Measurements from ENCODE around the gene SNAPC2.
A peak's percentile ranks its signal among the peaks of the same experiment; 100 is the strongest.

Gene SNAPC2

DNA sequence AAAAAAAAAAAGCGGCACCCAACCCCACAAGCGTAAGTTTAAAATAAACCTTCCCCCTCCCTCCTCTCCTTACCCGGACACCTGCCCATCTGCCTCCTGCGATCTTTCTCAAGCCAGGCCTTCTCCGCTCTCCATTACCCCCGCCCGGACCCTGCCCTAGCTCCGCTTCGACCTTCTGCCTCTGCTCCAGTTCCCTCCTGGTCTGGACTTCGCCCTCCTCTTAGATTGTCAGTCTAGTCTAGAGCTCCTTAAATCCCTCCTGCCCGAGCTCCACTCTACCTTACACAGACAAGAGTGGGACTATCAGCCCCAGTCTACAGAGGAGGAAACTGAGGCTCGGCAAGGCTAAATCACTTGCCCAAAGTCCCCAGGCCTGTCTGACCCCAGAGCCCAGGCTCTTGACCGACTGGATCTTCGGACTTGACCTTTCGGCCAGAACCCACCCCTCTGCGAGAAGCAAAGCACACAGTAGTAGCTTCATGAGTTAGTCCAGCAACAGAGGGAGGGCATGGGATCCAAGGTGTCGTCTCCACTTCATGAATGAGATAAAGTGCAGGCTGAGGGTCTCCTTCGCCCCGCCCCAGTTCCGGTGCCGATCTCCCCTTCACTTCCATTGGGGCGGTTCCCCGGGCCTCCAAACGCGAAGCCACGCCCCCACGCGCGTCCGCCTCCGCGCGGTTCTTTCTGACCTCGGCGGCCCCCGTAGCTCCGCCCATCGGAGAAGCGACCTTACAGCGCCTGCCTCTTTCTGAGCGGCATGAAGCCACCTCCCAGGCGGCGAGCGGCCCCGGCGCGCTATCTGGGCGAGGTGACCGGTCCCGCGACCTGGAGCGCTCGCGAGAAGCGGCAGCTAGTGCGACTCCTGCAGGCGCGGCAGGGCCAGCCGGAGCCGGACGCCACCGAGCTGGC is at the start of gene SNAPC2:
SNAPC2 (plus strand) TSS at position 729 of the 909 bp plus-strand sequence; CDS start at position 758, 29 bp downstream.
- DNase-seq: peak; percentile 77

GRCh38 chr19:7870571-7871436 is 49.3 kb upstream of the SNAPC2 start:
- no peak for DNase-seq

DNA sequence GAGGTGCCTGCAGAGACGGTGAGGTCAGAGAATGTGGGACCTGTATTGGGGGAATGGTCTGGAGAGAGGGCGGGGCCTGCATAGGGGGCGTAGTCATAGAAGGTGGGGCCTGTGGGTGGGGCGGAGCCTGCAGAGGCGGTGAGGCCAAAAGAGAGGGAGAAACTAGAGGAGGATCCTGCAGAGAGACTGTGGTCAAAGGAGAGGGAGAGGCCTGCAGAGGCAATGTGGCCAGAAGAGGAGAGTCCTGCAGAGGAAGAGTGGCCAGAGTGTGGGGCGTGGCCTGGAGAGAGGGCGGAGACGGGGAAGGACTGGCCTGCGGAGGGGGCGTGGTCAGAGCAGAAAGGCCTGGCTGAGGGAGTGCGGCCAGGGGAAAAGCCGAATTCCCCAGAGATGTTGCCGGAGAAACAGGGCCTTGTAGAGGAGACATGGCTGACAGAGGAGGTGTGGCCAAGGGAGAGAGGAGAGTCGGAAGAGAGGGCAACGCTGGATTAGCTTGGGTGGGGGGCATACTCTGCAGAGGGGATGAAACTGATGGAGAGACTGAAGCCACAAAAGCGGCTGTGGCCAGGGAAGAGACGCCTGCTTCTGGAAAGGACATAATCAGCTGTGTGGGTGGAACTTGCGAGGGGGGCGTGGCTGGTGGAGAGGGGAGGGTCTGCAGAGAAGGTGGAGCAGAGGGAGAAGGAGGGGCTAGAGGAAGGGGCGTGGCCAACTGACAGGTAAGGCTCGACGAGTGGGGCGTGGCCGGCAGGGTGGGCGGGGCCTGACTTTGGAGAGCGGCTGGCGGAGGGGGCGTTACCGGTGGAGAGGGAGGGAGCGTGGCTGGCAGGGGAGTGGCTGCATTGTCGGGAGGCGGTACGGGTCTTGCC is 48.5 kb upstream of the SNAPC2 start:
- DNase-seq: peak; percentile 74

- no peak for DNase-seq
Observed at GRCh38 chr19:7872306-7873204, 47.6 kb upstream of the SNAPC2 start.

- DNase-seq: no peak
Observed at GRCh38 chr19:7873304-7874075, 46.6 kb upstream of the SNAPC2 start.

DNA sequence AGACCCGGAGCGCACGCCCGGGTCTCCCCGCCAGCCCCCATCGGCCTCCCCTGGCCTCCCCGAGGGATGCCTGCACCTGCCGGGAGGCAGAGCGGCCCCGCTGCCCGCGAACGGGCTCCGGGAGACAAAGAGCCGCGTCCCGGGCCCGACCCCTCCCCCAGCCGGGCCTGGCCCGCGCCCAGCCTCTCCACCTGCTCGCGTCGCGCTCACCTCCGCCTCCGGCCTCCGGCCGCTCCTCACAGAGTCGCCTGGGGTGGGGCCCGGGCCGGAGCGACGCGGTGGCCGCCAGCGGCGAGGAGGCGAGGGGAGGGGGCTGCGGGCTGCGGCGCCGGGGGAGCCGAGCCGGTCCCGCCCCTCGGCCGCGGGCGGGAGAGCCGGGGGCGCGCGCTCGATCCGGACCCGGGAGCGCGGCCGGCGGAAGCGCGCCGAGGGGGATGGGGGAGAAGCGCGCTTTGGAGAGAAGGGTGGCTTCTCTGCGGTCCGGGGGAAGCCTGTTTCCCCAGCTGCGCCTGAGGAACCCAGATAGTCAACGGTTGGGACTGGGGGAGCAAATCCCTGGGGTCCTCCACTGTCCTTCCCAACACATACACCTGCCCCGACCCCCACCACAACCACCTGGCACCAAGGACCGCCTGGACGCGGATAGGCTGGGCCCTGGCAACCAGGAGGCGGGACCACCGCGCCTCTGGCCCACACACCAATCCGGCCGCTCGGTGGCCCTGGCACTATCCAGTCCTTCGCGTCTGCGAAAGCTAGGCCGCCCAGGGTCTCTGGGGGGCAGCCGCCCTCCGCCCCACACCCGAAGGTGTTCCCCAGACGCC is 45.9 kb upstream of the SNAPC2 start, which contains the start of gene PRR36:
PRR36 (minus strand) TSS at position 315 of the 821 bp plus-strand sequence. CDS start 701 bp downstream, outside the sequence.
- DNase-seq: peak; percentile 62

- no peak for DNase-seq
Observed at GRCh38 chr19:7874897-7875273, 45.3 kb upstream of the SNAPC2 start.

- DNase-seq: no peak
Observed at GRCh38 chr19:7877249-7877836, 42.8 kb upstream of the SNAPC2 start.

DNA sequence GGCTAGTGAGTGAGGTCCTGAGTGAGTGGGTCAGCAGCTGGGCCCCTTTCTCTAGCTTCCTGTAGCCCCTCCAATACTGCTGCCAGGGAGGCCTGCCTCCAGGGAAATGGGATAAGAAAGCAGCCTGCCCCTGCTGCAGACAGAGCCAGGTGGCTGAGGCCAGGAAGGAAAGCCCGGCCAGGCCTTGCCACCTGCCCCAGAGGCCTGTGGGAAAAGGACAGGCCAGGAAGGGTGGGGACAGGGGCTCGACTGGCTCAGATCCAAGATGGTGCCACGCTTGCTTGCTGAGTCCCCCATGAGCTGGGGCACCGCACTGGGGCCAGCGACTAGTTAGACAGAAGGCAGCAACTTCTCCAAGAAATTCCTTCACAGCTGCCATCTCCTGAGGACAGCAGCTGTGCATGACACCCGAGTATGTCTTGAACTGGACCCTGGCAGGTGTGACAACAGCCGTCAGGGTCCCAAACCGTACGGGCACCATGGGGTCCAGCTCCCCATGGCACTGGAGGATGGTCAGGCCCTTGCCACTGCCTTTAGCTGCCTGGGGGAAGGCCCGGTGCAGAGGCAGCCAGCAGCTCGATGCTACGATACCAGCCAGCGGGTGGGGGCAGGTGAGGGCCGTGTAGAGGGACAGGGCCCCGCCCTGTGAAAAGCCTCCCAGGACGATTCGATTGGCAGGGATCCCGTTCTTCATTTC is 40.9 kb upstream of the SNAPC2 start:
- DNase-seq: no peak

DNA sequence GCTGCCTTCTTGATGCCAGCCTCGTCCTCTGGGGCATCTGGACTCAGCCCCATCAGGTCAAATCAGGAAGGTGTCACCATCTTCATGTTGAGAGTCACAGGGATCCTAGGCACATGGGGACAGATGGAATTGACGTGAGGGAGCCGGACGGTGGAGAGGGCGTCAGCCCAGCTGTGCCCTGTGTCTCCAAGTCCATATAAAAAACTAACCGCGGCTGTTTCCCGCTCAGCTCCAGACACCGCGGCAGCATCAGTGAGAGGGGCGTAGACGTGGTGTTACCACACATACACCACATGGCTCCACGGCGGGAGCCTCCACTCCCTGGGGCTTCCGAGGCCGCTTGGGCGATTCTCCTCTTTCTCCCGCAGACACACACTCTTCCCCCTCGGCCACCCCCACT is 40.3 kb upstream of the SNAPC2 start:
- DNase-seq: no peak

GRCh38 chr19:7881910-7882309 is 38.2 kb upstream of the SNAPC2 start:
- no peak for DNase-seq

DNA sequence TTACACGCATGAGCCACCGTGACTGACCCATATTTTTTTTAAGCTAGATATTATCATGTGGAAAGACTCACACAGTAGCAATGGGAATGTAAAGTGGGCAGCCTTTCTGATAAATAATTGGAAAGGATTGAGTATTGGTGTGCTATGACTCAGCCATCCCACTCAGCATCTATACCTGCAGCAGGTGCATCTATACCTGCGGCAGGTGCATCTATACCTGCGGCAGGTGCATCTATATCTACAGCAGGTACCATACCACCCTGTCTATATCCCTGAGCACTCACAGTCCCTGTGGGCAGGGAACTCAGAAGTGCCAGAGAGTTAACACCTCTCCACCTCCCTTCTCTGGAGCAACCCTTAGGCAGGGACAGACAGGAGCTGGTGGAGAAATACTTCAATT is 37.0 kb upstream of the SNAPC2 start:
- DNase-seq: no peak

DNA sequence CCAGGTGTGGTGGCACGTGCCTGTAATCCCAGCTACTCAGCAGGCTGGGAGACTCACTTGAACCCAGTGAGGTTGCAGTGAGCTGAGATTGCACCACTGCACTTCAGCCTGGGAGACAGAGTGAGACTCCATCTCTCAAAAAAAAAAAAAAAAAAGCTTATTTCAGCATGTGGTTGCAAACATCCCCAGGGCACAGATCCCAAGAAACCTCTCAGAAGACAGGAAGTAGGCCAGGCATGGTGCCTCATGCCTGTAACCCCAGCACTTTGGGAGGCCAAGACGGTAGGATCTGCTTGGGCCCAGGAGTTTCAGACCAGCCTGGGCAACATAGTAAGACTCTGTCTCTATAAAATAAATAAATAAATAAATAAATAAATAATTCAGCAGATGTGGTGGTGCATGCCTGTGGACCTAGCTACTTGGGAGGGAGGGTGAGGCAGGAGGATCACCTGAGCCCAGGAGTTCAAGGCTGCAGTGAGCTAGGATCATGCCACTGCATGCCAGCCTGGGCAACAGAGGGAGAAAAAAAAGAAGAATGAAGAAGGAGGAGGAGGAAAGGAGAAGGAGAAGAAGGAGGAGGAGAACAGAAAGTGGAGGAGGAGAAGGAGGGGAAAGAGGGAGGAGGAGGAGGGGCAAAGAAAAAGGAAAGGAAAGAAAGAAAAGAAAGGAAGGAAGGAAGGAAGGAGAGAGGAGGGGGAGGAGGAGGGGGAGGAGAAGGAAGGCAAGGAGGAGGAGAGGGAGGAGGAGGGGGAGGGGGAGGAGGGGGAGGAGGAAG is 36.2 kb upstream of the SNAPC2 start:
- no peak for DNase-seq

DNA sequence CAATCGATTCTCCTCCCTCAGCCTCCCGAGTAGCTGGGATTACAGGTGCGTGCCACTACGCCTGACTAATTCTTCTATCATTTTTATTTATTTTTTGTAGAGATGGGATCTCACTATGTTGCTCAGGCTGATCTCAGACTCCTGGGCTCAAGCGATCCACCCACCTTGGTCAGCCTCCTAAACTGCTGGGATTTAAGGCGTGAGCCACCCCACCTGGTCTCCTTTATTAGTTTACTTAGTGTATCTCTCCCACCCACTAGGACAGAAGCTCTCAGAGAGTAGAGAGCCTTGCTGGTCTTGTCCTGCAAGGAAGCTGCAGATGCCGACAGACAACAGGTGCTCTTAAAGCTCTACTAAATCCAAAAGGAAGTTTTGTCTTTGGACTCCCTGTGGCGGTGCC is 34.3 kb upstream of the SNAPC2 start:
- no peak for DNase-seq

DNA sequence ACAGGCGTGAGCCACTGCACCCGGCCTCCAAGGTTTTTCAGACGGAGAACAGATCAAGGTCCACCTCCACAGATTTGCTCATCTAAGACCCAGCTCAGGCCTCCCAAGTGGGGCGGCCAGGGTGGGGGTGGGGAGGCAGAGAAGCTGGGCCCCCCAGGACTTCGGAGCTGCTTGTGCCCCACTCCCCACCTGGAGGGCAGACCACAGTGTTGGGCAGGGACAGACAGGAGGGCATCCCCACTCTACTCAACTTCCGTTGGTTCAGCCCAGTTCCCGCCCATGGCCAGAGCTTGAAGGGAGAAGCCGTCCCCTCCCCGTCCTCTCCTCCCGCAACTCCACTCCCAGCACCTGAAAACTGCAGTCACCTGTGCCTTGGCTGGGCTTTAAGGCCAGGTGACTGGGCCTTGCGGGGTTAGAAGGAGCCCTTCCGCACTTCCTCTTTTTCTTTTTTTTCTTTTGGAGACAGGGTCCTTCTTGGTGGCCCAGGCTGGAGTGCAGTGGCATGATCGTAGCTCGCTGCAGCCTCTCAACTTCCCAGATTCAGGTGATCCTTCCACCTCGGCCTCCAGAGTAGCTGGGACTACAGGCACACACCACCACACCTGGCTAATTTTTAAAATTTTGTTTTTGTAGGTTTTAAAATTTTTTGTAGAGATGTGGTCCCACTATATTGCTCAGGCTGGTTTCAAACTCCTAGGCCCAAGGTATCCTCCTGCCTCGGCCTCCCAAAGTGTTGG is 32.6 kb upstream of the SNAPC2 start:
- DNase-seq: no peak

- no peak for DNase-seq
Observed at GRCh38 chr19:7888145-7888825, 31.9 kb upstream of the SNAPC2 start, which contains the start of gene LRRC8E. Gene LRRC8E, plus strand, starts transcription at chr19:7888510. Its CDS starts 7,094 bp downstream, at chr19:7895604.
